Fibroblast of lung (primary cell): Measurements from ENCODE around the gene ASAP2. TPM values are rescaled to one million over a fixed set of nuclear protein-coding genes. Genes with fewer than 3 reads are reported as not detected.

Source experiments
- DNase-seq, 2 donors: peaks; one replicate each; pipeline versions ENCODE4 v3.0.0 to v3.0.0-alpha.2; 2010; ENCODE audit warnings: low read depth in 2 of 2
- H2AFZ ChIP-seq: 2 replicates; pipeline ENCODE4 v1.5.1; 2012; ENCODE audit warnings: low read length, control low read depth, inconsistent platforms
- H3K27ac ChIP-seq: 2 replicates; pipeline ENCODE4 v1.5.1; 2011; ENCODE audit warnings: low read length, control low read depth; ENCODE audit not compliant: insufficient read depth
- H3K27me3 ChIP-seq: 2 replicates; pipeline ENCODE4 v1.5.1; 2011; ENCODE audit warnings: mild to moderate bottlenecking, low read length; ENCODE audit not compliant: control insufficient read depth, insufficient read depth
- H3K36me3 ChIP-seq: 2 replicates; pipeline ENCODE4 v1.5.1; 2011; ENCODE audit warnings: low read length; ENCODE audit not compliant: control insufficient read depth, insufficient read depth
- H3K4me1 ChIP-seq: 2 replicates; pipeline ENCODE4 v1.5.1; 2011; ENCODE audit warnings: low read length; ENCODE audit not compliant: control insufficient read depth, insufficient read depth; ENCODE audit errors: extremely low read depth
- H3K4me2 ChIP-seq: 2 replicates; pipeline ENCODE4 v1.5.1; 2011; ENCODE audit warnings: low read length, control low read depth; ENCODE audit not compliant: insufficient read depth; ENCODE audit errors: extremely low read depth
- H3K4me3 ChIP-seq, 4 experiments: fragments of 200-600 bp in 1 of 4; sonication (generic) in 1 of 4; replicated peaks in 1 of 4; 2 replicates each; pipeline ENCODE4 v1.5.1; 2011 to 2016; ENCODE audit warnings: low read length in 4 of 4, low read depth in 3 of 4, mild to moderate bottlenecking in 3 of 4, control low read depth in 2 of 4, inconsistent platforms in 1 of 4, mixed read lengths in 1 of 4; ENCODE audit not compliant: insufficient read depth in 1 of 4; ENCODE audit errors: control extremely low read depth in 1 of 4
- H3K79me2 ChIP-seq: 2 replicates; pipeline ENCODE4 v1.5.1; 2012; ENCODE audit warnings: mild to moderate bottlenecking, low read length, inconsistent platforms; ENCODE audit not compliant: control insufficient read depth, insufficient read depth
- H3K9ac ChIP-seq: 2 replicates; pipeline ENCODE4 v1.5.1; 2011; ENCODE audit warnings: mild to moderate bottlenecking, low read length, control low read depth; ENCODE audit not compliant: insufficient read depth
- H3K9me3 ChIP-seq: 2 replicates; pipeline ENCODE4 v1.5.1; 2012; ENCODE audit warnings: low read depth, low read length; ENCODE audit not compliant: control insufficient read depth, insufficient read depth
- H4K20me1 ChIP-seq: 2 replicates; pipeline ENCODE4 v1.5.1; 2011; ENCODE audit warnings: low read length; ENCODE audit not compliant: control insufficient read depth, insufficient read depth; ENCODE audit errors: extremely low read depth
- EZH2 ChIP-seq: IDR thresholded peaks from 2 replicates; pipeline ENCODE4 v1.5.1; 2012; ENCODE audit warnings: low read length, control low read depth, mild to moderate bottlenecking; ENCODE audit errors: missing control alignments
- polyA plus RNA-seq, 2 donors: library from polyadenylated mRNA; depleted of rRNA in 1 of 2; stranded (reverse) in 1 of 2; unstranded in 1 of 2; fragments of >200 nt; gene quantifications; 2 replicates each; pipeline ENCODE4 v1.2.1, GENCODE V29; 2011 to 2012; ENCODE audit warnings: missing spikeins in 1 of 2
- total RNA-seq: library from RNA; depleted of rRNA; stranded (reverse); fragments of >200 nt; gene quantifications from 2 replicates; pipeline ENCODE4 v1.2.1, GENCODE V29; 2014
- TF ChIP-seq, protein P1 (sequence below), 2 donors: IDR thresholded peaks in 1 of 2; conservative IDR thresholded peaks in 1 of 2; 1 replicate in 1 of 2; 2 replicates in 1 of 2; pipeline ENCODE4 v1.5.1; 2011 to 2012; ENCODE audit warnings: low read length in 2 of 2, control low read depth in 1 of 2, inconsistent platforms in 1 of 2, low read depth in 1 of 2, mild to moderate bottlenecking in 1 of 2

Gene ASAP2
- total and polyA plus RNA-seq, 2 donors (not counting 1 experiment from before 2014, with no cell fraction given): 19.2 to 19.9 TPM

DNA sequence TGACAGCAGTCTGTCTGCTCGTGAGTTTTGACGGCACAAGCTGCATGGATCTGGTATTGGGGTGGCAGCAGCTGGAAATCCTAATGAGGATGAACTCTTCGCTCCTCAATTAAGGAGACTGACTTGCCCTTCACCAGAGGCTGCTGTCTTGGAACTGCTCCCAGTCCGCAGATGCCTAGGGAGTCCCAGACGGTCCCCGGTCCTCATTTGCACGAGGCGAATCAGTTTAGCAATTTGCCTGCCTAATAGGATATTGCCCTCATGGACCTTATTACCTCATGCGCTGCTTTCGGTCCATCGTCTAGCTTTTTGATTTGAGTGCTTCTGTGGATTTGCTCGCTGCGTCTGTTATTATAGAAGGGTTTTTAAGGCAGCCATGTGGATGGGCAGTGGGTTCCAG is 40.6 kb downstream of the ASAP2 start:
- no peaks in the 10 kb centered on the region for H3K27me3 ChIP-seq
- no peak overlapping the region for H3K9ac ChIP-seq
- H3K27ac ChIP-seq: no peak overlapping the region
- no peak overlapping the region for H3K4me2 ChIP-seq
- no peak overlapping the region for H3K4me3 ChIP-seq
- TF ChIP-seq EZH2: no peak
- TF ChIP-seq, protein P1, sequence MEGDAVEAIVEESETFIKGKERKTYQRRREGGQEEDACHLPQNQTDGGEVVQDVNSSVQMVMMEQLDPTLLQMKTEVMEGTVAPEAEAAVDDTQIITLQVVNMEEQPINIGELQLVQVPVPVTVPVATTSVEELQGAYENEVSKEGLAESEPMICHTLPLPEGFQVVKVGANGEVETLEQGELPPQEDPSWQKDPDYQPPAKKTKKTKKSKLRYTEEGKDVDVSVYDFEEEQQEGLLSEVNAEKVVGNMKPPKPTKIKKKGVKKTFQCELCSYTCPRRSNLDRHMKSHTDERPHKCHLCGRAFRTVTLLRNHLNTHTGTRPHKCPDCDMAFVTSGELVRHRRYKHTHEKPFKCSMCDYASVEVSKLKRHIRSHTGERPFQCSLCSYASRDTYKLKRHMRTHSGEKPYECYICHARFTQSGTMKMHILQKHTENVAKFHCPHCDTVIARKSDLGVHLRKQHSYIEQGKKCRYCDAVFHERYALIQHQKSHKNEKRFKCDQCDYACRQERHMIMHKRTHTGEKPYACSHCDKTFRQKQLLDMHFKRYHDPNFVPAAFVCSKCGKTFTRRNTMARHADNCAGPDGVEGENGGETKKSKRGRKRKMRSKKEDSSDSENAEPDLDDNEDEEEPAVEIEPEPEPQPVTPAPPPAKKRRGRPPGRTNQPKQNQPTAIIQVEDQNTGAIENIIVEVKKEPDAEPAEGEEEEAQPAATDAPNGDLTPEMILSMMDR (conservative IDR thresholded peaks at IDR 0.05 in 1 of 2, IDR thresholded peaks at IDR 0.05 in 1 of 2; ENCODE audit: low read depth in 1 of 2, low read length in 2 of 2): no peak
- H4K20me1 ChIP-seq: no peaks in the 10 kb centered on the region
- H2AFZ ChIP-seq: no peak overlapping the region
- DNase-seq: no peak
- H3K36me3 ChIP-seq: no peaks in the 10 kb centered on the region
- peaks cover 68% of the 10 kb centered on the region for H3K79me2 ChIP-seq
- no peaks in the 10 kb centered on the region for H3K9me3 ChIP-seq
- H3K4me1 ChIP-seq: peaks cover 15% of the 10 kb centered on the region

- H3K4me1 ChIP-seq: peaks cover 16% of the 10 kb centered on the region
- TF ChIP-seq EZH2: no peak
- TF ChIP-seq, protein P1 (conservative IDR thresholded peaks at IDR 0.05 in 1 of 2, IDR thresholded peaks at IDR 0.05 in 1 of 2; ENCODE audit: low read depth in 1 of 2, low read length in 2 of 2): no peak
- DNase-seq: no peak
Observed at GRCh38 chr2:9247786-9248185, 41.2 kb downstream of the ASAP2 start.

DNA sequence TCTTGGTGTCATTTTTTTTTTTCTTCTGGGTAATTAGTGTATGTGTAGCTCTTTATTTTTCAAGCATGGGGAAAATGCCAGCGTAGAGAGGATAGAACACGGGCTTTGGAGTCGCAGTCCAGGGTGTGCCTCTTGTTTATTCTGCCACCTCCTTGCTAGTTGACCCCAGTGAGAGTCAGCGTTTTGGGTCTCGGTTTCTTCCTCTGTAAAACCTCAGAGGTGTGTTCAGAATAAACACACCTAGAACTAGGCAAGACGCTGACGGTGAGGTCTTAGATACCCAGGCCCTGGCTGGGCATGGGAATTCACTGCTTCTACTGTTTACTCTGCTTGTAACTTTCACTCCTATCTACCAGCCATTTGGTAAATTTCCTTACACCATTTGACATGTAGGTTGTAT is 41.8 kb downstream of the ASAP2 start:
- TF ChIP-seq, protein P1 (conservative IDR thresholded peaks at IDR 0.05 in 1 of 2, IDR thresholded peaks at IDR 0.05 in 1 of 2; ENCODE audit: low read depth in 1 of 2, low read length in 2 of 2): no peak
- TF ChIP-seq EZH2: no peak

More at GRCh38 chr2:9247786-9248185, 41.2 kb downstream of the ASAP2 start:
- Histone ChIP-seq H3K4me2 (no peak overlapping the region), H4K20me1 (no peaks in the 10 kb centered on the region), H3K9ac (no peak overlapping the region), H3K4me3 (no peak overlapping the region), H2AFZ (no peak overlapping the region), H3K36me3 (no peaks in the 10 kb centered on the region), H3K27me3 (no peaks in the 10 kb centered on the region), H3K27ac (no peak overlapping the region), H3K9me3 (no peaks in the 10 kb centered on the region), H3K79me2 (peaks cover 63% of the 10 kb centered on the region)

More for the DNA sequence above, 41.8 kb downstream of the ASAP2 start:
- H3K4me1 ChIP-seq: peaks cover 16% of the 10 kb centered on the region
- no peak for DNase-seq
- H3K9ac ChIP-seq: no peak overlapping the region
- H3K9me3 ChIP-seq: no peaks in the 10 kb centered on the region
- no peak overlapping the region for H3K4me3 ChIP-seq
- no peaks in the 10 kb centered on the region for H4K20me1 ChIP-seq
- H3K4me2 ChIP-seq: no peak overlapping the region
- H3K36me3 ChIP-seq: no peaks in the 10 kb centered on the region
- no peaks in the 10 kb centered on the region for H3K27me3 ChIP-seq
- peaks cover 63% of the 10 kb centered on the region for H3K79me2 ChIP-seq
- H2AFZ ChIP-seq: no peak overlapping the region
- no peak overlapping the region for H3K27ac ChIP-seq
